Umbilical cord (tissue), 2 donors: ENCODE measurements around the gene TPSB2. TPM values are rescaled to one million over a fixed set of nuclear protein-coding genes. Genes with fewer than 3 reads are reported as not detected.

Experiments used
- DNase-seq: peaks from one replicate; pipeline ENCODE4 v3.0.0-alpha.2; 2015; ENCODE audit warnings: low spot score
- total RNA-seq: library from RNA; depleted of rRNA; stranded (reverse); fragments of >200 nt; gene quantifications from one replicate; pipeline ENCODE4 v1.2.3, GENCODE V29; 2014; ENCODE audit warnings: low replicate concordance; ENCODE audit not compliant: insufficient read depth

The TPSB2 gene
- total RNA-seq, 1 donor from 2014 or later, result 1.9 TPM

- DNase-seq, result no peak
Measured at GRCh38 chr16:1220098-1220728, 9.8 kb downstream of the TPSB2 start.

- DNase-seq, result no peak
Measured at GRCh38 chr16:1218930-1219611, 10.9 kb downstream of the TPSB2 start.

GRCh38 chr16:1218061-1218929 lies 11.7 kb downstream of the TPSB2 start:
- DNase-seq, result no peak

GRCh38 chr16:1217526-1217925 lies 12.5 kb downstream of the TPSB2 start:
- no peak for DNase-seq

GRCh38 chr16:1216681-1217400 lies 13.1 kb downstream of the TPSB2 start:
- DNase-seq, result no peak

GRCh38 chr16:1216296-1216619 lies 13.7 kb downstream of the TPSB2 start:
- no peak for DNase-seq

GRCh38 chr16:1215574-1216295 lies 14.2 kb downstream of the TPSB2 start:
- no peak for DNase-seq

GRCh38 chr16:1214719-1215118 lies 15.3 kb downstream of the TPSB2 start:
- no peak for DNase-seq

GRCh38 chr16:1213796-1214372 lies 16.1 kb downstream of the TPSB2 start:
- no peak for DNase-seq

GRCh38 chr16:1213231-1213630 lies 16.8 kb downstream of the TPSB2 start:
- DNase-seq, result no peak

- DNase-seq, result no peak
Measured at GRCh38 chr16:1212616-1213194, 17.3 kb downstream of the TPSB2 start.

GRCh38 chr16:1211451-1212268 lies 18.3 kb downstream of the TPSB2 start:
- DNase-seq, result no peak

- DNase-seq, result no peak
Measured at GRCh38 chr16:1210461-1210860, 19.5 kb downstream of the TPSB2 start.

- no peak for DNase-seq
Measured at GRCh38 chr16:1209081-1209480, 20.9 kb downstream of the TPSB2 start.

- no peak for DNase-seq
Measured at GRCh38 chr16:1208239-1208830, 21.6 kb downstream of the TPSB2 start.

GRCh38 chr16:1206786-1207185 lies 23.2 kb downstream of the TPSB2 start:
- DNase-seq, result no peak

GRCh38 chr16:1206326-1206725 lies 23.7 kb downstream of the TPSB2 start:
- no peak for DNase-seq

- no peak for DNase-seq
Measured at GRCh38 chr16:1204933-1205332, 25.1 kb downstream of the TPSB2 start.

GRCh38 chr16:1202274-1202673 lies 27.7 kb downstream of the TPSB2 start:
- DNase-seq, result no peak
